H9 (cell line): ENCODE measurements around the gene B3GNT3. TPM values are rescaled to one million over a fixed set of nuclear protein-coding genes. Genes with fewer than 3 reads are reported as not detected.

ENCODE experiments used
- DNase-seq: peaks from one replicate; pipeline ENCODE4 v3.0.0-alpha.2; 2017
- H2AFZ ChIP-seq: one replicate; pipeline ENCODE4 v1.6.1; 2013; ENCODE audit warnings: mild to moderate bottlenecking, low read length, control low read depth, moderate library complexity
- H2AK5ac ChIP-seq: 2 replicates; pipeline ENCODE4 v1.6.1; 2013; ENCODE audit warnings: low read length, control low read depth, mixed read lengths; ENCODE audit not compliant: insufficient read length
- H2BK120ac ChIP-seq: one replicate; pipeline ENCODE4 v1.6.1; 2013; ENCODE audit warnings: low read depth, mild to moderate bottlenecking, low read length, control low read depth, inconsistent platforms; ENCODE audit not compliant: poor library complexity, severe bottlenecking
- H2BK12ac ChIP-seq: 2 replicates; pipeline ENCODE4 v1.6.1; 2013; ENCODE audit warnings: low read length, control low read depth, mixed read lengths, low read depth; ENCODE audit not compliant: insufficient read length
- H2BK15ac ChIP-seq: 2 replicates; pipeline ENCODE4 v1.6.1; 2013; ENCODE audit warnings: low read depth, low read length, control low read depth
- H2BK20ac ChIP-seq: one replicate; pipeline ENCODE4 v1.6.1; 2013; ENCODE audit warnings: low read depth, mild to moderate bottlenecking, low read length, control low read depth, inconsistent platforms; ENCODE audit not compliant: poor library complexity, severe bottlenecking
- H2BK5ac ChIP-seq: 2 replicates; pipeline ENCODE4 v1.6.1; 2013; ENCODE audit warnings: low read length, control low read depth, mixed read lengths; ENCODE audit not compliant: insufficient read length
- H3K14ac ChIP-seq: 2 replicates; pipeline ENCODE4 v1.6.1; 2013; ENCODE audit warnings: low read length, control low read depth; ENCODE audit not compliant: insufficient read depth
- H3K18ac ChIP-seq: 2 replicates; pipeline ENCODE4 v1.6.1; 2013; ENCODE audit warnings: low read depth, mild to moderate bottlenecking, mixed read lengths, low read length, control low read depth; ENCODE audit not compliant: insufficient read length
- H3K23ac ChIP-seq: 2 replicates; pipeline ENCODE4 v1.6.1; 2013; ENCODE audit warnings: low read length, control low read depth, mixed read lengths, low read depth; ENCODE audit not compliant: insufficient read length
- H3K23me2 ChIP-seq: 2 replicates; pipeline ENCODE4 v1.6.1; 2013; ENCODE audit warnings: low read depth, mild to moderate bottlenecking, mixed read lengths, low read length, control low read depth; ENCODE audit not compliant: insufficient read length, poor library complexity, severe bottlenecking
- H3K27ac ChIP-seq: 2 replicates; pipeline ENCODE4 v1.5.1; 2013; ENCODE audit warnings: low read length, control low read depth, mixed read lengths, low read depth; ENCODE audit not compliant: insufficient read length
- H3K27me3 ChIP-seq: 2 replicates; pipeline ENCODE4 v1.6.1; 2013; ENCODE audit warnings: low read length, control low read depth, inconsistent platforms; ENCODE audit not compliant: insufficient read depth
- H3K4ac ChIP-seq: 2 replicates; pipeline ENCODE4 v1.6.1; 2013; ENCODE audit warnings: low read depth, mild to moderate bottlenecking, control low read depth, inconsistent platforms, low read length, moderate library complexity
- H3K4me1 ChIP-seq: 2 replicates; pipeline ENCODE4 v1.6.1; 2013; ENCODE audit warnings: low read length, control low read depth, inconsistent platforms; ENCODE audit not compliant: insufficient read depth
- H3K4me2 ChIP-seq: 2 replicates; pipeline ENCODE4 v1.6.1; 2013; ENCODE audit warnings: low read length, control low read depth, mixed read lengths; ENCODE audit not compliant: insufficient read length, insufficient read depth
- H3K56ac ChIP-seq: 2 replicates; pipeline ENCODE4 v1.6.1; 2013; ENCODE audit warnings: low read depth, mild to moderate bottlenecking, mixed read lengths, low read length, control low read depth; ENCODE audit not compliant: insufficient read length
- H3K79me1 ChIP-seq: 2 replicates; pipeline ENCODE4 v1.6.1; 2013; ENCODE audit warnings: low read depth, mild to moderate bottlenecking, moderate library complexity, low read length, control low read depth, inconsistent platforms; ENCODE audit not compliant: insufficient read depth, poor library complexity, severe bottlenecking
- H3K79me2 ChIP-seq: 2 replicates; pipeline ENCODE4 v1.6.1; 2013; ENCODE audit warnings: low read length, control low read depth, inconsistent platforms; ENCODE audit not compliant: insufficient read depth
- H3K9ac ChIP-seq: 2 replicates; pipeline ENCODE4 v1.6.1; 2013; ENCODE audit warnings: low read length, control low read depth, mixed read lengths; ENCODE audit not compliant: insufficient read length; ENCODE audit errors: extremely low read depth
- H3K9me3 ChIP-seq: one replicate; pipeline ENCODE4 v1.6.1; 2013; ENCODE audit warnings: low read depth, low read length, inconsistent platforms; ENCODE audit not compliant: control insufficient read depth
- H3T11ph ChIP-seq: one replicate; pipeline ENCODE4 v1.6.1; 2013; ENCODE audit warnings: mild to moderate bottlenecking, low read length, control low read depth, inconsistent platforms
- H4K20me1 ChIP-seq: one replicate; pipeline ENCODE4 v1.6.1; 2013; ENCODE audit not compliant: control insufficient read depth, insufficient read length, insufficient read depth
- H4K5ac ChIP-seq: 2 replicates; pipeline ENCODE4 v1.6.1; 2013; ENCODE audit warnings: low read depth, mild to moderate bottlenecking, mixed read lengths, low read length, control low read depth; ENCODE audit not compliant: insufficient read length
- H4K8ac ChIP-seq: replicated peaks from 2 replicates; pipeline ENCODE4 v1.6.1; 2013; ENCODE audit warnings: low read length, control low read depth, mixed read lengths, low read depth; ENCODE audit not compliant: insufficient read length
- H4K91ac ChIP-seq: 2 replicates; pipeline ENCODE4 v1.6.1; 2013; ENCODE audit warnings: low read depth, mild to moderate bottlenecking, moderate library complexity, mixed read lengths, low read length, control low read depth; ENCODE audit not compliant: insufficient read length
- H3K27ac Mint-ChIP-seq, 3 experiments: 2 replicates in 2 of 3; 3 replicates in 1 of 3; pipeline ENCODE4 v1.8.0; 2020 to 2021; ENCODE audit warnings: mixed read lengths in 3 of 3, mild to moderate bottlenecking in 1 of 3, moderate library complexity in 1 of 3
- H3K27me3 Mint-ChIP-seq: 2 replicates; pipeline ENCODE4 v1.8.0; 2021; ENCODE audit warnings: low read depth, mild to moderate bottlenecking, moderate library complexity, mixed read lengths
- H3K36me3 Mint-ChIP-seq, 3 experiments: 2 replicates in 2 of 3; 3 replicates in 1 of 3; pipeline ENCODE4 v1.8.0; 2020 to 2021; ENCODE audit warnings: low read depth in 3 of 3, mixed read lengths in 3 of 3; ENCODE audit not compliant: insufficient read depth in 1 of 3
- H3K4me1 Mint-ChIP-seq, 2 experiments: 2 replicates each; pipeline ENCODE4 v1.8.0; 2020; ENCODE audit warnings: mixed read lengths in 2 of 2
- H3K4me3 Mint-ChIP-seq, 2 experiments: 2 replicates in 1 of 2; 3 replicates in 1 of 2; pipeline ENCODE4 v1.8.0; 2020 to 2021; ENCODE audit warnings: mild to moderate bottlenecking in 2 of 2, mixed read lengths in 2 of 2, moderate library complexity in 1 of 2
- H3K9me3 Mint-ChIP-seq, 2 experiments: 2 replicates in 1 of 2; 3 replicates in 1 of 2; pipeline ENCODE4 v1.8.0; 2020; ENCODE audit warnings: mild to moderate bottlenecking in 2 of 2, mixed read lengths in 2 of 2, moderate library complexity in 1 of 2
- WGBS: extraction: QIAGEN DNeasy Blood & Tissue Kit; methylation state at CpG from one replicate; pipeline ENCODE4 v1.1.7; 2013; ENCODE audit warnings: missing lambda C conversion rate, low lambda C conversion rate, mixed read lengths; ENCODE audit not compliant: insufficient read length; ENCODE audit errors: extremely low coverage; 5-methylcytosine and 5-hydroxymethylcytosine counted together
- total RNA-seq: library from RNA; stranded (reverse); gene quantifications from 2 replicates; pipeline ENCODE4 v1.2.1, GENCODE V29; 2021
- TF ChIP-seq, protein P1 (sequence below): fragments of 200-600 bp; sonication (generic); conservative IDR thresholded peaks from 3 replicates; pipeline ENCODE4 v1.8.0; 2021; ENCODE audit warnings: antibody characterized with exemption, mild to moderate bottlenecking

Gene B3GNT3
- total RNA-seq, 1 experiment from 2014 or later, result 0.96 TPM

DNA sequence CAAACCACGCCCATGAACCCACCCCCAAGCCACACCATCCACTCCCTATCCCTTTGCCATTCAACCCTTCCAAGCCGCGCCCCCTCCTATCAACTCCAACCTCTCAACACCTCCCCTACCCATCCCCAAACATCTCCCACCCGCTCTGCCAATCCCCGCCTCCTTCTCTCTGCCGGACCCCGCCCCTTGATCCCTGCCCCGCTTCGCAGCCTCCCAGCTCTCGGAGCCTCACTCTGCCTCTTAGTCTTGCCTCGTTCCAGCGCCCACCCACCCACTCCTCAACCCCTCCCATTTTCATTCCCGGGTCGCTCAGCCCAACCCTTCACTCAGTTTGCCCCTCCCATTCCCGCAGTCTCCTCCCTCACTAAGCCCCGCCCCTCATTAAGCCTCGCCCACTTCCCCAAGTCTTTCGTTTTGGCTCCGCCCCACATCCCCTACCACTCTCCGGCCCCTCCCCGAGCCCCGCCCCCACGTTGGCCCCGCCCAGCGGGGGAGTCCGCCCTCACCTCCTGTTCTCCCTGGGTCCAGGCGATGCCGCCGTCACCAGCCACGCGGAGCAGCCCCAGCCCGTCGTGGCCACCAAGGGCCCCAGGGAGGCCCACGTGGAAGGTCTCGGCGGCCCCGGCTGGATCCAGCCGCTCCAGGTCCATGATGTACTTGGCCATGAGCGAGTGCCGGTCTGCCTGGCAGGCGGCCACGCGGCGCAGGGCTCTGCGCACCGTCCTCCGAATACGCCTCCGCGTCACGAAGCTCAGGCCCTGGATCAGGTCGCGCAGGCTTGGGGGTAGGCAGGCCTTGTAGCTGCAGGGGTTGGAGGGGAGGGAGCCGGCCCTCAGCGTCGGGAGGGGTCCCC, 47.1 kb downstream of the B3GNT3 start:
- H3K36me3 Mint-ChIP-seq, result no peaks in the 10 kb centered on the region; a peak in 1 of 7 replicates
- Histone ChIP-seq H4K91ac (no peak overlapping the region), H2AK5ac (no peak overlapping the region), H3K4me1 (no peaks in the 10 kb centered on the region), H3K9me3 (no peaks in the 10 kb centered on the region), H4K8ac (no peak overlapping the region), H2BK12ac (no peak overlapping the region), H3K23ac (no peak overlapping the region), H3K79me1 (no peaks in the 10 kb centered on the region), H3K23me2 (peaks cover 9% of the 10 kb centered on the region), H3K79me2 (no peaks in the 10 kb centered on the region), H3K4ac (no peak overlapping the region), H4K20me1 (no peaks in the 10 kb centered on the region), H3K27me3 (no peaks in the 10 kb centered on the region), H3K4me2 (peak overlapping the region; percentile 75), H3K14ac (peak overlapping the region; percentile 84), H2BK5ac (no peak overlapping the region), H2BK20ac (no peak overlapping the region), H3T11ph (no peak overlapping the region), H2AFZ (no peak overlapping the region), H3K27ac (no peak overlapping the region), H2BK15ac (no peak overlapping the region), H4K5ac (no peak overlapping the region), H3K9ac (peak overlapping the region; percentile 39), H3K56ac (no peak overlapping the region), H3K18ac (peak overlapping the region; percentile 83), H2BK120ac (no peak overlapping the region)
- DNase-seq, result peak; percentile 99
- peaks cover 52% of the 10 kb centered on the region for H3K27me3 Mint-ChIP-seq
- peak overlapping the region; percentile 69 to 78 for H3K4me3 Mint-ChIP-seq
- TF ChIP-seq, protein P1, sequence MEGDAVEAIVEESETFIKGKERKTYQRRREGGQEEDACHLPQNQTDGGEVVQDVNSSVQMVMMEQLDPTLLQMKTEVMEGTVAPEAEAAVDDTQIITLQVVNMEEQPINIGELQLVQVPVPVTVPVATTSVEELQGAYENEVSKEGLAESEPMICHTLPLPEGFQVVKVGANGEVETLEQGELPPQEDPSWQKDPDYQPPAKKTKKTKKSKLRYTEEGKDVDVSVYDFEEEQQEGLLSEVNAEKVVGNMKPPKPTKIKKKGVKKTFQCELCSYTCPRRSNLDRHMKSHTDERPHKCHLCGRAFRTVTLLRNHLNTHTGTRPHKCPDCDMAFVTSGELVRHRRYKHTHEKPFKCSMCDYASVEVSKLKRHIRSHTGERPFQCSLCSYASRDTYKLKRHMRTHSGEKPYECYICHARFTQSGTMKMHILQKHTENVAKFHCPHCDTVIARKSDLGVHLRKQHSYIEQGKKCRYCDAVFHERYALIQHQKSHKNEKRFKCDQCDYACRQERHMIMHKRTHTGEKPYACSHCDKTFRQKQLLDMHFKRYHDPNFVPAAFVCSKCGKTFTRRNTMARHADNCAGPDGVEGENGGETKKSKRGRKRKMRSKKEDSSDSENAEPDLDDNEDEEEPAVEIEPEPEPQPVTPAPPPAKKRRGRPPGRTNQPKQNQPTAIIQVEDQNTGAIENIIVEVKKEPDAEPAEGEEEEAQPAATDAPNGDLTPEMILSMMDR, result no peak
- no peak overlapping the region for H3K27ac Mint-ChIP-seq
- no CpG with 5 or more reads among the region's 56 CpGs for WGBS
- H3K9me3 Mint-ChIP-seq, result no peaks in the 10 kb centered on the region; a peak in 1 of 5 replicates
- H3K4me1 Mint-ChIP-seq, result peaks cover 6 to 11% of the 10 kb centered on the region in 2 experiments
